ENCODE data around the gene MAN2B2. TPM values are rescaled to one million over a fixed set of nuclear protein-coding genes. Genes with fewer than 3 reads are reported as not detected.
A peak's percentile ranks its signal among the peaks of the same experiment; 100 is the strongest.

Gene MAN2B2
- total and polyA plus RNA-seq, 2 of the 8 experiments (the other 6 are each of a cell fraction or from before 2014, with no cell fraction given) = 3.3 to 4.0 TPM

- Histone ChIP-seq H3K4me1 (replicated peaks in 1 of 4; ENCODE audit: control insufficient read depth in 3 of 4, insufficient read depth in 4 of 4, low read length in 3 of 4) (no peaks in the 10 kb centered on the region), H3K56ac (replicated peaks; ENCODE audit: insufficient read length, low read depth, low read length) (no peak overlapping the region), H2BK20ac (ENCODE audit: low read length) (no peak overlapping the region), H2BK120ac (replicated peaks; ENCODE audit: low read depth, low read length) (no peak overlapping the region), H3K79me2 (ENCODE audit: control insufficient read depth in 1 of 2, insufficient read depth in 2 of 2, low read length in 2 of 2) (no peaks in the 10 kb centered on the region; a peak in 1 of 4 replicates), H4K20me1 (replicated peaks in 1 of 2; ENCODE audit: control insufficient read depth in 1 of 2, insufficient read depth in 2 of 2, low read length in 2 of 2) (peaks cover 0 to 5% of the 10 kb centered on the region in 2 experiments), H3K23me2 (ENCODE audit: low read depth, low read length) (peaks cover 8% of the 10 kb centered on the region), H3K27ac (ENCODE audit: low read depth, low read length) (no peak overlapping the region), H2BK12ac (ENCODE audit: low read depth, low read length) (peak overlapping the region; percentile 18; the same call in 1 of the 2 replicates), H3K27me3 (replicated peaks in 1 of 4; ENCODE audit: control insufficient read depth in 3 of 4, extremely low read depth in 1 of 4, insufficient read depth in 3 of 4, low read length in 3 of 4) (peaks cover 0 to 2% (median 0%) of the 10 kb centered on the region in 4 experiments; a peak in 1 of 7 replicates), H3K23ac (ENCODE audit: insufficient read length) (no peak overlapping the region), H2BK5ac (ENCODE audit: low read depth, low read length) (no peak overlapping the region), H3K14ac (ENCODE audit: insufficient read length) (no peak overlapping the region), H3K18ac (ENCODE audit: extremely low read depth, low read length) (no peak overlapping the region), H3K79me1 (ENCODE audit: low read depth, low read length) (peaks cover 4% of the 10 kb centered on the region; the same call in 1 of the 2 replicates), H3K9ac (replicated peaks in 1 of 4; ENCODE audit: extremely low read depth in 1 of 4, low read depth in 3 of 4, low read length in 3 of 4) (no peak overlapping the region), H4K5ac (ENCODE audit: insufficient read length, low read depth, low read length) (no peak overlapping the region), H2BK15ac (ENCODE audit: low read length) (no peak overlapping the region), H3K9me3 (ENCODE audit: insufficient read depth in 2 of 2, low read depth in 1 of 2, low read length in 1 of 2) (peaks cover 0 to 3% of the 10 kb centered on the region in 2 experiments; a peak in 1 of 4 replicates), H4K8ac (ENCODE audit: extremely low read depth, insufficient read depth, low read length) (no peak overlapping the region), H3K4me2 (ENCODE audit: insufficient read depth in 1 of 2, low read depth in 2 of 2, low read length in 2 of 2) (no peak overlapping the region), H2AFZ (ENCODE audit: low read length) (no peak overlapping the region), H4K91ac (replicated peaks; ENCODE audit: insufficient read length, low read length) (no peak overlapping the region), H3K36me3 (ENCODE audit: control insufficient read depth in 2 of 4, insufficient read depth in 4 of 4, low read length in 3 of 4) (no peaks in the 10 kb centered on the region; a peak in 1 of 8 replicates), H3K4me3 (ENCODE audit: extremely low read depth in 1 of 4, insufficient read depth in 2 of 4, low read depth in 3 of 4, low read length in 4 of 4) (no peak overlapping the region), H3K4ac (replicated peaks; ENCODE audit: insufficient read length, low read depth, low read length) (no peak overlapping the region), H2AK5ac (ENCODE audit: low read depth, low read length) (no peak overlapping the region)
- DNase-seq (ENCODE audit: low read depth in 1 of 2, low spot score in 2 of 2) (no peak), FAIRE-seq (no peak)
- TF ChIP-seq SIRT6 (IDR thresholded peaks at IDR 0.05; ENCODE audit: low read length) = no peak
- CTCF ChIA-PET (ENCODE audit: partially characterized antibody) = interaction anchor here (0.9 to 1.4 kb wide), 2 partner anchors 13 to 146 kb away, joined by 3 to 6 read pairs; no protein-coding TSS in a partner anchor
- WGBS, 2 experiments (ENCODE audit: extremely low coverage in 1 of 2, insufficient coverage in 1 of 2, insufficient read length in 1 of 2, insufficient replicate concordance in 2 of 2, low coverage in 1 of 2, low lambda C conversion rate in 2 of 2, missing lambda C conversion rate in 1 of 2) = 89% methylated on average over 25 of the region's 38 CpGs; no CpG with 5 or more reads in 1 of the 2 experiments
- POLR2A ChIA-PET (ENCODE audit: partially characterized antibody) = no interaction called here
Observed at GRCh38 chr4:6534618-6535328, 40.2 kb upstream of the MAN2B2 start.

Data from H1 (cell line).